OCI-LY7 (cell line): ENCODE results near the gene IARS2.

Source experiments
- CTCF ChIP-seq: fragments of 200-600 bp; sonication (generic); conservative IDR thresholded peaks from 2 replicates; pipeline ENCODE4 v1.5.1; 2014; ENCODE audit warnings: mild to moderate bottlenecking, antibody characterized with exemption, low read length, moderate library complexity, mixed read lengths
- EZH2phosphoT487 ChIP-seq: fragments of 200-600 bp; sonication (generic); IDR thresholded peaks from 2 replicates; pipeline ENCODE4 v1.6.1; 2018; ENCODE audit warnings: low read depth, borderline replicate concordance, mild to moderate bottlenecking, mixed run types, antibody characterized with exemption, low read length, moderate library complexity, mixed read lengths

DNA sequence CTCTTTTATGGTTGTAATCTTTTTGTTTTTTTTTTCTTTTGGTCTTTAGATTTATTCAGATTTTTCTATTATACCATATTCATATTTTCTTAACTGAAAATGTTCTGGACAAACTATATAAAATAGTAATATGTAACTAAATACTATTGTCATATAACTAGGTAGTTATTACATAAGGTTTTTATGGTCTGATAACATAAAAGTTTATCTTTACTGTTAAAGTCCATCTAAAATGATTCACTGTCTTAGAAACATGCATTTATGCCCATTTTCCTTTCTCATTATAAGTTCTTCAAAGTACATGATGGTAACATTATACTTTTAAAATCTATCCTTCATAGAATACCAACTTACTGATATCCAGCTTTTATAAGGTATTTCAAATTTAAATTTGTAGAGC lies 29.1 kb downstream of the IARS2 start:
- TF ChIP-seq CTCF (no peak), EZH2phosphoT487 (no peak)
